Naive thymus-derived CD8-positive, alpha-beta T cell (primary cell): Measurements from ENCODE around the gene RASGRF2. TPM values are rescaled to one million over a fixed set of nuclear protein-coding genes. Genes with fewer than 3 reads are reported as not detected.

Experiments
- ATAC-seq, 2 donors: fragments of 150-1000 bp; cut with Tn5 transposase in 1 of 2; sonication (Bioruptor Pico), chemical (Tn5 transposase) in 1 of 2; 1 replicate in 1 of 2; 2 replicates in 1 of 2; pipeline ENCODE4 v1.10.0; 2021; ENCODE audit warnings: mild to moderate bottlenecking in 2 of 2, moderate library complexity in 2 of 2
- POLR2A ChIA-PET: fragments of 350-600 bp; sonication (Branson Sonifier 250); formaldehyde crosslinking; loops from one replicate; lab custom pipeline; 2021; ENCODE audit warnings: antibody characterized with exemption; lab: Charles Lee
- DNase-seq, 10 donors: peaks; one replicate each; pipeline versions ENCODE4 v3.0.0 to v3.0.0-alpha.2; 2020 to 2022
- H3K27ac Mint-ChIP-seq, 10 donors: one replicate each; pipeline ENCODE4 v1.8.0; 2020 to 2022; ENCODE audit warnings: mild to moderate bottlenecking in 10 of 10, mixed read lengths in 10 of 10, moderate library complexity in 4 of 10, inconsistent platforms in 1 of 10
- H3K27me3 Mint-ChIP-seq, 5 donors: one replicate each; pipeline ENCODE4 v1.8.0; 2021 to 2022; ENCODE audit warnings: mixed read lengths in 5 of 5
- H3K36me3 Mint-ChIP-seq, 3 donors: one replicate each; pipeline ENCODE4 v1.8.0; 2020 to 2022; ENCODE audit warnings: mixed read lengths in 3 of 3, mild to moderate bottlenecking in 2 of 3, inconsistent platforms in 1 of 3
- H3K4me1 Mint-ChIP-seq, 4 donors: one replicate each; pipeline ENCODE4 v1.8.0; 2021 to 2022; ENCODE audit warnings: mixed read lengths in 4 of 4
- H3K4me3 Mint-ChIP-seq, 10 donors: one replicate each; pipeline ENCODE4 v1.8.0; 2020 to 2022; ENCODE audit warnings: mild to moderate bottlenecking in 10 of 10, mixed read lengths in 10 of 10, moderate library complexity in 6 of 10, inconsistent platforms in 1 of 10
- H3K9me3 Mint-ChIP-seq, 9 donors: one replicate each; pipeline ENCODE4 v1.8.0; 2020 to 2022; ENCODE audit warnings: mixed read lengths in 9 of 9, mild to moderate bottlenecking in 3 of 9, inconsistent platforms in 1 of 9, moderate library complexity in 1 of 9
- polyA plus RNA-seq, 3 donors: library from polyadenylated mRNA; unstranded; fragments of 300-500 nt; fragmentation: Illumina TruSeq; gene quantifications; one replicate each; pipeline ENCODE4 v1.2.3, GENCODE V29; 2021
- total RNA-seq, 8 experiments: library from RNA in 2 of 8; stranded (reverse) in 2 of 8; gene quantifications; one replicate each; pipeline ENCODE4 v1.2.3 and lab custom pipeline; 2021 to 2026

Gene RASGRF2
- total and polyA plus RNA-seq, 5 experiments from 2014 or later: 8.3 to 35.9 (median 21.7) TPM

DNA sequence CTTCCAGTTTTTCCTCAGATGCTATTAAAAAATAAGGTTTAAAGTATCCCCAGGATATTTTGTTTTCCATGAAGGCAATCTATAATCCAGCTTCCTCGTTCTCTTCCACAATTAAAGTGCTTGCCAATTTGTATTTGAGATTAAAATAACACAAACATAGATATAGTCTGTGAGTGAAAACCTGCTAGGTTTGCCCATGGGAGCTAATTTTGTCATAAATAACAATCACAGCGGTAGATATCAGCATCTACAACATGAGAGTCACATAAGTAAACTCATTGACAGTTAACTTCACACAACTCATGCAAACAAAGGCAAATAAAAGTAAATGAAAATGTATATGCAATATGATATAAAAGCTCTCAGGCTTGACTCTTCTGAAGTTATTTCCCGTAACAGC, 29.2 kb upstream of the RASGRF2 start:
- Mint-ChIP-seq H3K36me3 (no peaks in the 10 kb centered on the region), H3K9me3 (no peaks in the 10 kb centered on the region), H3K4me3 (no peak overlapping the region), H3K27me3 (no peaks in the 10 kb centered on the region), H3K4me1 (peaks cover 4 to 17% (median 10%) of the 10 kb centered on the region in 4 donors), H3K27ac (no peak overlapping the region)
- no peak for ATAC-seq
- POLR2A ChIA-PET: no interaction called here
- DNase-seq: no peak

GRCh38 chr5:80931411-80931810, 28.8 kb upstream of the RASGRF2 start:
- Mint-ChIP-seq H3K27me3 (no peaks in the 10 kb centered on the region), H3K4me1 (peaks cover 6 to 20% (median 11%) of the 10 kb centered on the region in 4 donors), H3K27ac (no peak overlapping the region), H3K36me3 (no peaks in the 10 kb centered on the region), H3K4me3 (no peak overlapping the region), H3K9me3 (no peaks in the 10 kb centered on the region)
- no peak for DNase-seq
- ATAC-seq: no peak
- POLR2A ChIA-PET: no interaction called here

DNA sequence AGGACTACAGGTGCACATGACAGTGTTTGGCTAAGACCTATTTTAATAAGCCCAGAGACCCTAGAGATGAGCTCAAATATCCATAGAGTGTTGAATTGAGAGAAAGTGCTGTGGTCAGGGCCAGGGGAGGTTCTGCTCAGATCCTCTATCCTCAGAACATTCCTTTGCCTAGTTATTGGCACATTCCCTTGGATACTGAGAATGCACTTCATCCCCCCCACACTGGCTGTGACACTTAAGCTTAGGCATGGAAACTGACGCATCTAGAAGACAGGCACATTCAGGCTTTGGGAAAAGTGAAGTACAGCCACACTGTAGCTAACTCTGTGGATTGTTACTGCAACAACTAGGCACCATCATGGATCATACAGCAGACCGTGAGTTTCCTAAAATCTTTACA, 27.1 kb upstream of the RASGRF2 start:
- DNase-seq (no peak), ATAC-seq (no peak)
- no peaks in the 10 kb centered on the region for H3K27me3 Mint-ChIP-seq
- H3K36me3 Mint-ChIP-seq: no peaks in the 10 kb centered on the region
- no peak overlapping the region for H3K4me3 Mint-ChIP-seq
- H3K27ac Mint-ChIP-seq: no peak overlapping the region
- H3K9me3 Mint-ChIP-seq: no peaks in the 10 kb centered on the region
- peaks cover 4 to 9% (median 6%) of the 10 kb centered on the region in 4 donors for H3K4me1 Mint-ChIP-seq
- POLR2A ChIA-PET: interaction anchor here (0.6 kb wide), 1 partner anchor 127 kb away, joined by 4 read pairs; no protein-coding TSS in a partner anchor

- no peak for DNase-seq
- H3K27me3 Mint-ChIP-seq: no peaks in the 10 kb centered on the region
- peaks cover 4 to 9% (median 7%) of the 10 kb centered on the region in 4 donors for H3K4me1 Mint-ChIP-seq
- POLR2A ChIA-PET: no interaction called here
- H3K9me3 Mint-ChIP-seq: no peaks in the 10 kb centered on the region
- no peak for ATAC-seq
- H3K27ac Mint-ChIP-seq: no peak overlapping the region
- H3K4me3 Mint-ChIP-seq: no peak overlapping the region
- H3K36me3 Mint-ChIP-seq: peaks cover 0 to 5% (median 0%) of the 10 kb centered on the region in 3 donors
Measured at GRCh38 chr5:80934751-80935150, 25.4 kb upstream of the RASGRF2 start.

GRCh38 chr5:80935811-80936385, 24.3 kb upstream of the RASGRF2 start:
- POLR2A ChIA-PET: no interaction called here
- Mint-ChIP-seq H3K27ac (peak overlapping the region in 4 of 10 donors; percentile 38 to 63 (median 50)), H3K4me1 (peaks cover 4 to 9% (median 7%) of the 10 kb centered on the region in 4 donors), H3K9me3 (no peaks in the 10 kb centered on the region), H3K4me3 (no peak overlapping the region), H3K36me3 (peaks cover 0 to 5% (median 0%) of the 10 kb centered on the region in 3 donors), H3K27me3 (no peaks in the 10 kb centered on the region)
- ATAC-seq (peak in 1 of 2 donors; percentile 29), DNase-seq (no peak)

DNA sequence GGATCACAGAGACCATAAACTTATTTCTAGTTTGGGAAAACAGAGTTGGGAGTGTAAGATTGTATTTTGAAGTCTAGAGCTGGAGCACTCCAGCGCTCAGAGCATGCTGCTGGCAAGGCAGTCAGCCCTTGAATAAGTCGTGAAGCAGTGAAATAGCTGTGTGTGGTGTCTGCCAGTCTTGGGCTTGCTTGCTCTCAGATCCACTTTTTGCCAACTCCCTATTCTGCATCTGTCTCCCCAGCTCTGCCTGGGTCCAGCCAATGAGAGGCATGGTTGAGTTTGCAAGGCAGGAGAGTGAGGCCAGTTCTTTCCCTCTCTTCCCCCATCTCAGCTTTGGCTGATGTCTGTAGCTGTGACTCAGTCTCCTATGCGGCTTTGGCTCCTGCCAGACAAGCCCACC, 23.3 kb upstream of the RASGRF2 start:
- POLR2A ChIA-PET: interaction anchor here (0.5 kb wide), 1 partner anchor 225 kb away, joined by 3 read pairs; no protein-coding TSS in a partner anchor
- DNase-seq: no peak
- H3K27ac Mint-ChIP-seq: no peak overlapping the region
- peaks cover 0 to under 1% (median 0%) of the 10 kb centered on the region in 9 donors for H3K9me3 Mint-ChIP-seq
- ATAC-seq: no peak
- peaks cover 4 to 10% (median 9%) of the 10 kb centered on the region in 4 donors for H3K4me1 Mint-ChIP-seq
- H3K27me3 Mint-ChIP-seq: no peaks in the 10 kb centered on the region
- no peak overlapping the region for H3K4me3 Mint-ChIP-seq
- peaks cover 0 to 5% (median 0%) of the 10 kb centered on the region in 3 donors for H3K36me3 Mint-ChIP-seq

GRCh38 chr5:80937584-80938356, 22.4 kb upstream of the RASGRF2 start:
- no peak overlapping the region for H3K27ac Mint-ChIP-seq
- peaks cover 4 to 12% (median 9%) of the 10 kb centered on the region in 4 donors for H3K4me1 Mint-ChIP-seq
- no peak for DNase-seq
- POLR2A ChIA-PET: no interaction called here
- H3K4me3 Mint-ChIP-seq: no peak overlapping the region
- H3K9me3 Mint-ChIP-seq: peaks cover 0 to 3% (median 0%) of the 10 kb centered on the region in 9 donors
- H3K36me3 Mint-ChIP-seq: peaks cover 0 to 5% (median 0%) of the 10 kb centered on the region in 3 donors
- H3K27me3 Mint-ChIP-seq: no peaks in the 10 kb centered on the region
- no peak for ATAC-seq

GRCh38 chr5:80941496-80941895, 18.7 kb upstream of the RASGRF2 start:
- peaks cover 0 to 8% (median 1%) of the 10 kb centered on the region in 4 donors for H3K4me1 Mint-ChIP-seq
- H3K27me3 Mint-ChIP-seq: no peaks in the 10 kb centered on the region
- H3K27ac Mint-ChIP-seq: no peak overlapping the region
- POLR2A ChIA-PET: no interaction called here
- H3K9me3 Mint-ChIP-seq: peaks cover 0 to 9% (median 2%) of the 10 kb centered on the region in 9 donors
- H3K36me3 Mint-ChIP-seq: peaks cover 0 to 13% (median 0%) of the 10 kb centered on the region in 3 donors
- ATAC-seq (no peak), DNase-seq (no peak)
- H3K4me3 Mint-ChIP-seq: no peak overlapping the region

DNA sequence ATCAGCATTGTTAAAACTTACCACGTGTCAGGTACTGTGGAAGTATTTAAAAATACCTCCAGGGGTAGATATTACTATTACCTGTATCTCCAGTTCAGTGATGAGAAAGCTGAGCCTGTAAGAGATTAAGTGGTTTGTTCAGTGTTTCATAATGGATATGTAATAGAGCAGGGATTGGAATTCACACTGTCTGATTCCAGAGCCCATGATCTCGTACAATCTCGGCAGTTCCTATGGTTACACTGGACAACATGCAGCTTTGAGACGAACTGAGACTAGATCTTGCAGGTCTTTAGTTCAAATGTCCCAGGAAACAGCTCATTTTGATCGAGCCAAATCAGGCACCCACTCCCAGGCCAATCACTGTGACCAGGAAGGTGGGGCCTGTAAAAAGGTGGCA, 8.8 kb upstream of the RASGRF2 start:
- ATAC-seq: no peak
- Mint-ChIP-seq H3K27ac (peak overlapping the region in 1 of 10 donors; percentile 41), H3K9me3 (peaks cover 0 to 12% (median 3%) of the 10 kb centered on the region in 9 donors), H3K4me1 (peaks cover 0 to 3% (median under 1%) of the 10 kb centered on the region in 4 donors), H3K36me3 (peaks cover 0 to 6% (median 0%) of the 10 kb centered on the region in 3 donors), H3K4me3 (no peak overlapping the region), H3K27me3 (peaks cover 0 to 3% (median 0%) of the 10 kb centered on the region in 5 donors)
- no peak for DNase-seq
- POLR2A ChIA-PET: interaction anchor here (0.6 kb wide), 1 partner anchor 119 kb away, joined by 3 read pairs; no protein-coding TSS in a partner anchor

- Mint-ChIP-seq H3K27ac (no peak overlapping the region), H3K27me3 (peaks cover 0 to 3% (median 0%) of the 10 kb centered on the region in 5 donors), H3K36me3 (no peaks in the 10 kb centered on the region), H3K4me3 (no peak overlapping the region), H3K9me3 (no peaks in the 10 kb centered on the region), H3K4me1 (peaks cover 4 to 20% (median 13%) of the 10 kb centered on the region in 4 donors)
- no peak for ATAC-seq
- DNase-seq: no peak
- POLR2A ChIA-PET: no interaction called here
Measured at GRCh38 chr5:80953587-80953986, 6.6 kb upstream of the RASGRF2 start.

- DNase-seq: no peak
- no peaks in the 10 kb centered on the region for H3K9me3 Mint-ChIP-seq
- no peak for ATAC-seq
- H3K4me3 Mint-ChIP-seq: no peak overlapping the region
- H3K4me1 Mint-ChIP-seq: peaks cover 10 to 33% (median 24%) of the 10 kb centered on the region in 4 donors
- no peak overlapping the region for H3K27ac Mint-ChIP-seq
- peaks cover 0 to 6% (median 0%) of the 10 kb centered on the region in 3 donors for H3K36me3 Mint-ChIP-seq
- POLR2A ChIA-PET: no interaction called here
- H3K27me3 Mint-ChIP-seq: peaks cover 0 to 10% (median 0%) of the 10 kb centered on the region in 5 donors
Measured at GRCh38 chr5:80955082-80955590, 5.0 kb upstream of the RASGRF2 start.

GRCh38 chr5:80956272-80956671, 3.9 kb upstream of the RASGRF2 start:
- H3K4me3 Mint-ChIP-seq: no peak overlapping the region
- peak overlapping the region in 1 of 10 donors; percentile 27 for H3K27ac Mint-ChIP-seq
- peaks cover 11 to 33% (median 26%) of the 10 kb centered on the region in 4 donors for H3K4me1 Mint-ChIP-seq
- H3K9me3 Mint-ChIP-seq: no peaks in the 10 kb centered on the region
- POLR2A ChIA-PET: no interaction called here
- ATAC-seq: no peak
- H3K36me3 Mint-ChIP-seq: peaks cover 0 to 10% (median 0%) of the 10 kb centered on the region in 3 donors
- no peak for DNase-seq
- peaks cover 0 to 10% (median 0%) of the 10 kb centered on the region in 5 donors for H3K27me3 Mint-ChIP-seq
